ENCODE results near the gene SIAH3.

DNA sequence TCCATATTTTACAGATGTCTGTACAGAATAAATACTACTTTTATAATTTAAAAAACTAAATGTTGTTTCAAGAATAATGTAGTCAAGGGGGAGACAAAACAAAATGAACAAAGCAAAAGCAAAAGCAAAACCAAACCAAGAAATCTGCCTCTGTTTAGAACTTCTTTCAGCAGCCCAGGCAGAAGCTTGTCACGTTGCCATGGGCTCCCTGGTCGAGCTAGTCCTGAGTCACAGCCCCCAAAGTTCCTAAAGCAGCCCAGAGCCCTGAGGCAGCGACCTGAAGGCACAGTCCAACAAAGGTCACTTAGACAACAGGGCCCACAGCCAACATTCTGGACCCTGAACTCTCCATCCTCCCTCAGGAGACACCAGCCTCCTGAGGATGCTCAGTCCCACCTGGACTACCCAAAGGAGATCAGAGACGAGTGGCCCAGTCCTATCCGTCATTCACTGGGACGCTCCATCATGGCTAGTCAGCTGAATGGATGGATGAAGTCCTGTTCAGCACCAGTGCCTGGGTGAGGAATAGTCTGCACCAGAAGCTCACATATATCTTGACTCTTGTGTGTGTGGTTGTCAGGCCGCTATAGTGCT, 41.7 kb downstream of the SIAH3 start:
- TF ChIP-seq, protein P1, sequence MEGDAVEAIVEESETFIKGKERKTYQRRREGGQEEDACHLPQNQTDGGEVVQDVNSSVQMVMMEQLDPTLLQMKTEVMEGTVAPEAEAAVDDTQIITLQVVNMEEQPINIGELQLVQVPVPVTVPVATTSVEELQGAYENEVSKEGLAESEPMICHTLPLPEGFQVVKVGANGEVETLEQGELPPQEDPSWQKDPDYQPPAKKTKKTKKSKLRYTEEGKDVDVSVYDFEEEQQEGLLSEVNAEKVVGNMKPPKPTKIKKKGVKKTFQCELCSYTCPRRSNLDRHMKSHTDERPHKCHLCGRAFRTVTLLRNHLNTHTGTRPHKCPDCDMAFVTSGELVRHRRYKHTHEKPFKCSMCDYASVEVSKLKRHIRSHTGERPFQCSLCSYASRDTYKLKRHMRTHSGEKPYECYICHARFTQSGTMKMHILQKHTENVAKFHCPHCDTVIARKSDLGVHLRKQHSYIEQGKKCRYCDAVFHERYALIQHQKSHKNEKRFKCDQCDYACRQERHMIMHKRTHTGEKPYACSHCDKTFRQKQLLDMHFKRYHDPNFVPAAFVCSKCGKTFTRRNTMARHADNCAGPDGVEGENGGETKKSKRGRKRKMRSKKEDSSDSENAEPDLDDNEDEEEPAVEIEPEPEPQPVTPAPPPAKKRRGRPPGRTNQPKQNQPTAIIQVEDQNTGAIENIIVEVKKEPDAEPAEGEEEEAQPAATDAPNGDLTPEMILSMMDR (IDR thresholded peaks at IDR 0.05; ENCODE audit: insufficient read depth, low read length, poor library complexity, severe bottlenecking): no peak
- no peak for TF ChIP-seq EZH2phosphoT487 (conservative IDR thresholded peaks at IDR 0.05; ENCODE audit: low read length)

Measured in SU-DHL-6 (cell line).